ENCODE results near the gene SMG9. TPM values are rescaled to one million over a fixed set of nuclear protein-coding genes. Genes with fewer than 3 reads are reported as not detected.

Gene SMG9
- total RNA-seq, 2 experiments from 2014 or later, result 48.9 to 53.1 TPM

DNA sequence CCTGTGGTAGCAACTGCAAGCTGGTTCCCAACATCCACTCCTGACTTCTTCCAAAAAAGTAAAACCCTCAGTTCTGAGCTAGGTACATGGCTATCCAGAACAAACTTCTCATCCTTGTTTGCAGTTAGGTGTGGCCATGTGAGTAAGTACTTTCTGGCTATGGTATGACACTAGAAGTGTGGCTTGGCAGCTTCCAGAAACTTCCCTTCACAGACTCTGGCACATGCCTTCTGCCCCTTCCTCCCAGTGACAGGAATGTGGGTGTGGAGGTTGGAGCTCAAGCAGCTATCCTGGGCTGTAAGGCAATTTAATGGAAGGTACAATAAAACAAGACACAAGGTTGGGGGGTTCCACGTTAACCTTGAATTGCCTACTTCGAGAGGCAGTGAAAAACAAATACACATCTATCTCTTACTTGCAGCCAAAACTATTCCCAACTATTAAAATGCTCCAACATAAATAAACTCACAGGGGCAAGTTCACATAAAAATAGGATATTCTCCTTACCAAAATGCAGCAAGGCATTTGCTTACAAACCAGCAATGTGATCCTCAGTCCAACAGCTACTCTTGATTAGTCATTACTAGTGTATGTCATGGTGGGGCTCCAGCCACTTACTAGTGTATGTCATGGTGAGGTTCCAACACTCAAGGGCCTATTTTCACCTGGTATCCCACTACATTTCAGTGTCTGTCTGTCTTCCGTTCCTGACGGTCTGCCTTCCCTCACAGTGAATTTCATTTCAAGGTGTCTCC lies 3.1 kb downstream of the SMG9 start:
- TF ChIP-seq, protein P1, sequence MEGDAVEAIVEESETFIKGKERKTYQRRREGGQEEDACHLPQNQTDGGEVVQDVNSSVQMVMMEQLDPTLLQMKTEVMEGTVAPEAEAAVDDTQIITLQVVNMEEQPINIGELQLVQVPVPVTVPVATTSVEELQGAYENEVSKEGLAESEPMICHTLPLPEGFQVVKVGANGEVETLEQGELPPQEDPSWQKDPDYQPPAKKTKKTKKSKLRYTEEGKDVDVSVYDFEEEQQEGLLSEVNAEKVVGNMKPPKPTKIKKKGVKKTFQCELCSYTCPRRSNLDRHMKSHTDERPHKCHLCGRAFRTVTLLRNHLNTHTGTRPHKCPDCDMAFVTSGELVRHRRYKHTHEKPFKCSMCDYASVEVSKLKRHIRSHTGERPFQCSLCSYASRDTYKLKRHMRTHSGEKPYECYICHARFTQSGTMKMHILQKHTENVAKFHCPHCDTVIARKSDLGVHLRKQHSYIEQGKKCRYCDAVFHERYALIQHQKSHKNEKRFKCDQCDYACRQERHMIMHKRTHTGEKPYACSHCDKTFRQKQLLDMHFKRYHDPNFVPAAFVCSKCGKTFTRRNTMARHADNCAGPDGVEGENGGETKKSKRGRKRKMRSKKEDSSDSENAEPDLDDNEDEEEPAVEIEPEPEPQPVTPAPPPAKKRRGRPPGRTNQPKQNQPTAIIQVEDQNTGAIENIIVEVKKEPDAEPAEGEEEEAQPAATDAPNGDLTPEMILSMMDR (IDR thresholded peaks at IDR 0.05), result no peak
- H3K4me1 Mint-ChIP-seq (ENCODE audit: low read depth), result peaks cover 40% of the 10 kb centered on the region
- POLR2A ChIA-PET, result interaction anchor here (1.1 to 7.1 kb wide), 4 partner anchors 15 to 315 kb away, joined by 3 to 147 read pairs (median 26); partner anchors contain the start of gene KCNN4
- H3K27ac Mint-ChIP-seq, result peak overlapping the region; percentile 97
- CTCF ChIA-PET, result interaction anchor here (1.4 to 7.9 kb wide), 4 partner anchors 14 to 63 kb away, joined by 3 to 71 read pairs (median 8); no protein-coding TSS in a partner anchor
- no peak for ATAC-seq
- H3K4me3 Mint-ChIP-seq, result no peak overlapping the region
- H3K9me3 Mint-ChIP-seq, result no peaks in the 10 kb centered on the region
- intact Hi-C loops (cut with micrococcal nuclease), result no loop called here
- no peaks in the 10 kb centered on the region for H3K27me3 Mint-ChIP-seq
- DNase-seq, result no peak
- peaks cover 51% of the 10 kb centered on the region for H3K36me3 Mint-ChIP-seq (ENCODE audit: low read depth)

DNA sequence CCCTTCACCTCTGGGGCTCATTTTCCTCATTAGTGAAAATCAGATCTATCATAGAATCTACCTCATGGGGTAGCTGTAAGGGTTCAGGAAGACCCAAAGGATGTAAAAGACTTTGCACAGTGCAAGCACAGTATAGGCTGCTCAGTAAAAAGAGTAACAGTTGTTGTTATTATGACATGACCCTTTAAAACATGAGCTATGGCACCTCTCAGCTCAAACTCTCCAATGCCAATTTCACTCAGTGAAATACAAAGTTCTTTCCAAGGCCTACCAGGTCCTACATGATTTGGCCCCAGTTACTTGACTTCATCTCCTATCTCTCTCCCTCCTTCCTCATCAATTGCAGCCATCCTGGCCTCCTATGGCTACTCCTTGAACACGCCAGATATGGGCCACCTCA lies 4.9 kb downstream of the SMG9 start:
- intact Hi-C loops (cut with micrococcal nuclease), result no loop called here
- TF ChIP-seq, protein P1 (IDR thresholded peaks at IDR 0.05), result no peak
- H3K9me3 Mint-ChIP-seq, result no peaks in the 10 kb centered on the region
- no peaks in the 10 kb centered on the region for H3K27me3 Mint-ChIP-seq
- H3K36me3 Mint-ChIP-seq (ENCODE audit: low read depth), result peaks cover 49% of the 10 kb centered on the region
- no peak overlapping the region for H3K4me3 Mint-ChIP-seq
- POLR2A ChIA-PET, result no interaction called here
- H3K4me1 Mint-ChIP-seq (ENCODE audit: low read depth), result peaks cover 39% of the 10 kb centered on the region
- DNase-seq (no peak), ATAC-seq (no peak)
- H3K27ac Mint-ChIP-seq, result peak overlapping the region; percentile 64
- CTCF ChIA-PET, result interaction anchor here (0.8 to 1.7 kb wide), 4 partner anchors 16 to 60 kb away, joined by 3 to 4 read pairs (median 4); no protein-coding TSS in a partner anchor

DNA sequence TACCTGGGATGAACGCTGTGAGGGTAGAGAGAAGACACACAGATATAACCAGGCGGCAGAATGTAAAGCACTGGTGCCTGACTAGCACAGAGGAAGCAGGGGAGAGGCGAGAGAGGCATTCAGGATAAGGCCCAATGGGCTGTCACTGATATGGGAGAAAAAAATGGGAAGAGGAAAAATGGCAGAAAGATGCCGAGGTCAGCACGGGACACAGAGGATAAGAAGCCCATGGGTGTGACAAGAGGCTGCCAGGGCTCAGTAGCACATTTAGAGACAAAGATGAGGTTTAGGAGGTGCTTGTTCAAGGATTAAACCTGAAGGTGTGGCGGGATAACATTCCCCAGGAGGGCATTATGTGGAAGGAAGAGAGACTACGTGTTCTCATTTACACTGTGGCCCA lies 5.6 kb downstream of the SMG9 start:
- POLR2A ChIA-PET, result no interaction called here
- Mint-ChIP-seq H3K36me3 (ENCODE audit: low read depth) (peaks cover 54% of the 10 kb centered on the region), H3K9me3 (no peaks in the 10 kb centered on the region), H3K27me3 (no peaks in the 10 kb centered on the region), H3K27ac (peak overlapping the region; percentile 72), H3K4me1 (ENCODE audit: low read depth) (peaks cover 38% of the 10 kb centered on the region), H3K4me3 (no peak overlapping the region)
- DNase-seq (no peak), ATAC-seq (no peak)
- intact Hi-C loops (cut with micrococcal nuclease), result no loop called here
- CTCF ChIA-PET, result interaction anchor here (1.1 to 1.7 kb wide), 3 partner anchors 17 to 61 kb away, joined by 4 read pairs; no protein-coding TSS in a partner anchor
- TF ChIP-seq, protein P1 (IDR thresholded peaks at IDR 0.05), result no peak

DNA sequence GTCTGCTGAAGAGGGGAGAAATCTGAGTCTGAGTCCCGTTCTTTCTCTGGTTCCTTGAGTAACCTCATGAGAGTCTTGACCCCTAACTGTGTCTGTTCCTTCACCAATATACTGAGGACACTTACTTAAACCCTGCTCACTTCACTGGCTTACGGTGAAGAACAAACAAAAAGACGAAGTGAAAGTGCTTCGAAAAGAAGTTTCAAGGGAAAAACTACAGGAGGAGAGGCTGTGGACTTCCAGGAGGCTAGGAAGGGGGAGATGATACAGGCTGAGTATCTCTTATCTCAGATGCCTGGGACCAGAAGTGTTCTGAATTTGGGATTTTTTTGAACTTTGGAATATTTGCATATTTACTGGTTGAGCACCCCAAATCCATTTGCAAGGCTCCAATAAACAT lies 6.1 kb downstream of the SMG9 start:
- ChIA-PET POLR2A (no interaction called here), CTCF (interaction anchor here (1.0 kb wide), 1 partner anchor 61 kb away, joined by 3 read pairs; no protein-coding TSS in a partner anchor)
- intact Hi-C loops (cut with micrococcal nuclease), result no loop called here
- Mint-ChIP-seq H3K27me3 (no peaks in the 10 kb centered on the region), H3K4me1 (ENCODE audit: low read depth) (peaks cover 33% of the 10 kb centered on the region), H3K9me3 (no peaks in the 10 kb centered on the region), H3K27ac (peak overlapping the region; percentile 72), H3K4me3 (no peak overlapping the region), H3K36me3 (ENCODE audit: low read depth) (peaks cover 58% of the 10 kb centered on the region)
- DNase-seq (no peak), ATAC-seq (no peak)
- TF ChIP-seq, protein P1 (IDR thresholded peaks at IDR 0.05), result no peak

DNA sequence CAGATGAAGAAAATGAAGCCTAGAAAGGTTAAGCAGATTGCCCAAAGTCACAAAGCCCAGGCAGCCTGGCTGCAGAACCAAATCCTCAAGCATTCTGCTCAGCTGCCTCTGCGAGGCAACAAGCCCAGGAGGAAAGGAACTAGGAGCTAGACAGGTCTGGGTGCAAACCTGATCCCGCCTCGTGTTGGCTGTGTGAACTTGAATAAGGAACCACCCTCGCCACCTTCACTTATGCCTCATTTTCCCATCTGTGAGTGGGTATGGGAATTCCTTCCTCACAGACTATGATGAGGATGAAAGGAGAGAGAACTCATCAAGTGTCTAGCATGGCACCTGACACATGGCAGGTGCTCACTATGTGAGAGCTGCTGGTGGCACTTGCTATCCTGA lies 6.6 kb downstream of the SMG9 start:
- ChIA-PET POLR2A (no interaction called here), CTCF (interaction anchor here (1.0 kb wide), 1 partner anchor 61 kb away, joined by 3 read pairs; no protein-coding TSS in a partner anchor)
- H3K4me1 Mint-ChIP-seq (ENCODE audit: low read depth), result peaks cover 31% of the 10 kb centered on the region
- intact Hi-C loops (cut with micrococcal nuclease), result no loop called here
- TF ChIP-seq, protein P1 (IDR thresholded peaks at IDR 0.05), result no peak
- no peak for DNase-seq
- H3K27me3 Mint-ChIP-seq, result no peaks in the 10 kb centered on the region
- ATAC-seq, result no peak
- H3K36me3 Mint-ChIP-seq (ENCODE audit: low read depth), result peaks cover 60% of the 10 kb centered on the region
- H3K4me3 Mint-ChIP-seq, result no peak overlapping the region
- peak overlapping the region; percentile 71 for H3K27ac Mint-ChIP-seq
- no peaks in the 10 kb centered on the region for H3K9me3 Mint-ChIP-seq

All from activated CD8-positive, alpha-beta T cell treated with anti-CD3 and anti-CD28 coated beads for 36 hours (primary cell).